ENCODE data around the gene FEN1.

The FEN1 gene

DNA sequence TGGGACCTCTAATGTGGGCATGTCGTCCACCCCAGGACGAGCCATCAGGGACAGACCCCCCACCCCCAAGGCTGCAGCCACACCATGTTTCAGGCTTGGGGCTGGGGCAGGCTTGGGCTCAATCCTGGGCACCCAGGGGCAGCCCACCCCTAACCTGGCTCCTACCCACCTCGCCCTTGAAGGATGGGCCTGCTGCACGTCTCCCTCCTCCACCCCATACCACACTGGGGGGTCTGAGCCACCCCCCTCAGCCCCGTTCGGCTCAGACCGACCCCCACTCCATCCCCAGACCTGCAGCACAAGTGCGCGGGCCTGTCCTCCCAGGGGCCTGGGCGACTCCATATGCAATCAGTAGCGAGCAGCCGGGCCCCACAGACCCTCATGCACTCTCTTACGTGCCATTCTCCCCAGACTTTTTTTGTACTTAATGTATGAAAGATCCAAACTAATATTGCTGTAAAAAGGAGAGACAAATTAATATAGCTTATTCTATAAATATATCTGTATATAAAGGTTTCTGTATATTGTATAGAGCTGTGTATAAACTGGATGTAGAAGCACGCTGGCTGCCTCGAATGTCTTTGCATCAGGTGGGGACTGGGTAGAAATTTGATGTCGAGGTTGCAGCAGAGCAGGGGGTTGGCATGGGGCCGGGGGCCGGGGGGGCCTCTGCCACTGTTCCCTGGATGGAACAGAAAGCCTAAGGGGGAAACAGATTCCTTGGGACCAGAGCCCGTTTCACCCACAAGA is 46.1 kb upstream of the FEN1 start:
- no peak for DNase-seq (ENCODE audit: low read depth, low spot score)
- CTCF ChIA-PET: interaction anchor here (0.8 to 8.7 kb wide), 11 partner anchors 10 to 361 kb away, joined by 3 to 151 read pairs (median 21); partner anchors contain the start of genes FEN1 and TMEM258
- TF ChIP-seq CTCF (IDR thresholded peaks at IDR 0.05; ENCODE audit: insufficient read depth, low read length, missing control alignments): no peak
- no peak overlapping the region for H3K4me3 ChIP-seq (ENCODE audit: low read depth, low read length)
- POLR2A ChIA-PET: no interaction called here

- peak; percentile 97 for TF ChIP-seq CTCF (IDR thresholded peaks at IDR 0.05; ENCODE audit: insufficient read depth, low read length, missing control alignments)
- CTCF ChIA-PET: interaction anchor here (0.6 to 8.7 kb wide), 21 partner anchors 10 to 365 kb away, joined by 3 to 151 read pairs (median 5); partner anchors contain the start of genes FEN1 and TMEM258
- POLR2A ChIA-PET: interaction anchor here (0.6 kb wide), 1 partner anchor 44 kb away, joined by 3 read pairs; no protein-coding TSS in a partner anchor
- no peak overlapping the region for H3K4me3 ChIP-seq (ENCODE audit: low read depth, low read length)
- no peak for DNase-seq (ENCODE audit: low read depth, low spot score)
These were observed 45.3 kb upstream of the FEN1 start for GRCh38 chr11:61747192-61747966.

- DNase-seq (ENCODE audit: low read depth, low spot score): no peak
- POLR2A ChIA-PET: no interaction called here
- CTCF ChIA-PET: interaction anchor here (0.6 to 8.7 kb wide), 17 partner anchors 10 to 360 kb away, joined by 3 to 151 read pairs (median 15); partner anchors contain the start of genes FEN1 and TMEM258
- TF ChIP-seq CTCF (IDR thresholded peaks at IDR 0.05; ENCODE audit: insufficient read depth, low read length, missing control alignments): no peak
- no peak overlapping the region for H3K4me3 ChIP-seq (ENCODE audit: low read depth, low read length)
These were observed 44.8 kb upstream of the FEN1 start for GRCh38 chr11:61747967-61748285.

DNA sequence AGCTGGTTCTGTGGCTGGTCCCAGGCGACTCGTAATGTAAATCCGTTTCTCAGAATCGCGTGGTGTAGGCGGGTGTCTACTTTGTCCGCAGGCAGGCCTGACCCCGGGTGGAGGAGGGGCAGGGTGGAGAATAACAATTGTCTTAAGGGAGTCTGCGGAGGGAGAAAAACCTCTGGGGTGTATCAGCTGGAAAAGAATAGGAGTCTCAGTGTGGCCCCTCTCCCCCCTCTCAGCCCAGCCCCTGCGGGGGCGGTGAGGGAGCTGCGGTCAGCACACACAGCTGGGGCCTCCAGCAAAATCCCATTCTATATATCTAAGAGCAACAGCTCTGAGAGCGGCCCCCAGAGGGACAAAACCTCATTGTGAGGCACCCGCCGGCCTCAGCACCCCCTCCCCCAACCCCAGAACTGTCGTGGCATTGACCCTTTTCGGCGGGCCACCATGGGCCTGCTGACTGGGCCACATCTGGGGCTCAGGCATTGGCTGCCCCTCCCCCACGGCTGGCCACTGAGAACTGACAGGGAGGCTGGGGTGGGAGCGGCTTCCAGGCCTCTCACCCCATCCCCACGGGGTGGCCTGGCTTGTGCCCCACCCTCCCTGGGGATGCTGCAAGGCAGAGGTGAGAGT is 43.0 kb upstream of the FEN1 start:
- H3K4me3 ChIP-seq (ENCODE audit: low read depth, low read length): no peak overlapping the region
- ChIA-PET POLR2A (no interaction called here), CTCF (interaction anchor here (0.8 to 8.7 kb wide), 14 partner anchors 8 to 358 kb away, joined by 3 to 151 read pairs (median 19); partner anchors contain the start of genes FEN1 and TMEM258)
- DNase-seq (ENCODE audit: low read depth, low spot score): no peak
- no peak for TF ChIP-seq CTCF (IDR thresholded peaks at IDR 0.05; ENCODE audit: insufficient read depth, low read length, missing control alignments)

DNA sequence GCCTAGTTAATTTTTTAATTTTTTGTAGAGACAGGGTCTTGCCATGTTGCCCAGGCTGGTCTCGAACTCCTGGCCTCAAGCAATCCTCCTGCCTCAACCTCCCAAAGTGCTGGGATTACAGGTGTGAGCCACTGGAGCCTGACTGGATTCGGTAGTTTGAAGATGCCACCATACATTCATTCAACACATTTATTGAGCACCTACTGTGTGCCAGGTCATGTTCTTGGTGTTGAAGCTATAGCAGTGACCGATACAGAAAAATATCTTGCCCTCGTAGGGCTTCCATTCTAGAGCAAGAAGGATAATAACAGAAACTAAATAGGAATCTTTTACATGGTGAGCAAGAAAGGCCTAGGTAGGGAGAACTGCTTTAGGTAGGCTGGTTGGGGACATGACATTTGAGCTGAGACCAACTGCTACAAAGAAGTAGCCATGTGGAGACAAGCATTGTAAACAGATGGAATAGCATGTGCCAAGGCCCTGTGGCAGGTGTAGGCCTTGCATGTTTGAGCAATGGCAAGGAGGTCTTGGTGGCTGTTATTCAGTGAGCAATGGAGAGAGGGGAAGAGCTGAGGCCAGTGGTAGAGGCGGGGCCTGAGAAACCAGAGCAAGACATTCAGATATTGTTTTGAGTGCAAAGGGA is 42.0 kb upstream of the FEN1 start:
- TF ChIP-seq CTCF (IDR thresholded peaks at IDR 0.05; ENCODE audit: insufficient read depth, low read length, missing control alignments): no peak
- ChIA-PET POLR2A (no interaction called here), CTCF (interaction anchor here (1.2 to 8.7 kb wide), 15 partner anchors 7 to 627 kb away, joined by 3 to 151 read pairs (median 9); partner anchors contain the start of genes FEN1 and TMEM258)
- DNase-seq (ENCODE audit: low read depth, low spot score): no peak
- no peak overlapping the region for H3K4me3 ChIP-seq (ENCODE audit: low read depth, low read length)
